NT2/D1 (cell line): Measurements from ENCODE around the gene RNF146.

Experiments
- DNase-seq: peaks from one replicate; pipeline ENCODE4 v3.0.0-alpha.2; 2011; ENCODE audit warnings: low read depth, low spot score
- H3K27me3 ChIP-seq: 2 replicates; pipeline ENCODE4 v1.6.0; 2011; ENCODE audit warnings: mild to moderate bottlenecking; ENCODE audit not compliant: insufficient read length, insufficient read depth
- H3K36me3 ChIP-seq: 2 replicates; pipeline ENCODE4 v1.6.1; 2011; ENCODE audit warnings: mild to moderate bottlenecking, low read length, mixed read lengths; ENCODE audit not compliant: insufficient read depth, insufficient read length
- H3K4me1 ChIP-seq: 2 replicates; pipeline ENCODE4 v1.5.1; 2011; ENCODE audit not compliant: insufficient read depth, insufficient read length
- H3K4me3 ChIP-seq: 2 replicates; pipeline ENCODE4 v1.5.1; 2011; ENCODE audit warnings: low read depth; ENCODE audit not compliant: insufficient read length
- H3K9ac ChIP-seq: 2 replicates; pipeline ENCODE4 v1.6.0; 2011; ENCODE audit warnings: low read depth; ENCODE audit not compliant: insufficient read length
- H3K9me3 ChIP-seq: 2 replicates; pipeline ENCODE4 v1.5.1; 2011; ENCODE audit warnings: mild to moderate bottlenecking, low read length; ENCODE audit not compliant: insufficient read depth
- SUZ12 ChIP-seq: IDR thresholded peaks from 2 replicates; pipeline ENCODE4 v1.6.1; 2011; ENCODE audit not compliant: insufficient read length, insufficient read depth; ENCODE audit errors: extremely low read depth
- YY1 ChIP-seq: IDR thresholded peaks from 2 replicates; pipeline ENCODE4 v1.6.1; 2011; ENCODE audit not compliant: insufficient read length, insufficient read depth
- ZNF274 ChIP-seq: IDR thresholded peaks from 2 replicates; pipeline ENCODE4 v1.6.1; 2011; ENCODE audit warnings: mild to moderate bottlenecking, low read depth, low read length

Gene RNF146

GRCh38 chr6:127267646-127268625 lies 1.3 kb downstream of the RNF146 start:
- TF ChIP-seq ZNF274 (no peak), YY1 (no peak), SUZ12 (no peak)
- DNase-seq: peak; percentile 2
- no peaks in the 10 kb centered on the region for H3K27me3 ChIP-seq
- H3K9ac ChIP-seq: peak overlapping the region; percentile 93
- H3K9me3 ChIP-seq: no peaks in the 10 kb centered on the region
- no peaks in the 10 kb centered on the region for H3K4me1 ChIP-seq
- peak overlapping the region; percentile 88 for H3K4me3 ChIP-seq
- H3K36me3 ChIP-seq: no peaks in the 10 kb centered on the region

- TF ChIP-seq ZNF274 (no peak), SUZ12 (no peak), YY1 (no peak)
- Histone ChIP-seq H3K36me3 (no peaks in the 10 kb centered on the region), H3K9me3 (no peaks in the 10 kb centered on the region), H3K4me3 (no peak overlapping the region), H3K4me1 (no peaks in the 10 kb centered on the region), H3K9ac (no peak overlapping the region), H3K27me3 (no peaks in the 10 kb centered on the region)
- no peak for DNase-seq
These were observed 5.9 kb downstream of the RNF146 start for GRCh38 chr6:127272576-127272975.

- Histone ChIP-seq H3K4me1 (no peaks in the 10 kb centered on the region), H3K27me3 (no peaks in the 10 kb centered on the region), H3K9ac (no peak overlapping the region), H3K4me3 (no peak overlapping the region), H3K9me3 (no peaks in the 10 kb centered on the region), H3K36me3 (no peaks in the 10 kb centered on the region)
- no peak for TF ChIP-seq YY1
- DNase-seq: no peak
These were observed 6.8 kb downstream of the RNF146 start for GRCh38 chr6:127273499-127273898.

GRCh38 chr6:127276331-127276730 lies 9.7 kb downstream of the RNF146 start:
- Histone ChIP-seq H3K4me1 (no peaks in the 10 kb centered on the region), H3K4me3 (no peak overlapping the region), H3K9me3 (no peaks in the 10 kb centered on the region), H3K36me3 (peaks cover 7% of the 10 kb centered on the region), H3K9ac (no peak overlapping the region), H3K27me3 (no peaks in the 10 kb centered on the region)
- DNase-seq: no peak
- TF ChIP-seq SUZ12 (no peak), YY1 (no peak), ZNF274 (no peak)

GRCh38 chr6:127277878-127278843 lies 11.5 kb downstream of the RNF146 start:
- Histone ChIP-seq H3K4me3 (no peak overlapping the region), H3K4me1 (no peaks in the 10 kb centered on the region), H3K36me3 (peaks cover 23% of the 10 kb centered on the region), H3K9me3 (no peaks in the 10 kb centered on the region), H3K27me3 (no peaks in the 10 kb centered on the region), H3K9ac (no peak overlapping the region)
- TF ChIP-seq ZNF274: no peak
- no peak for TF ChIP-seq YY1
- no peak for TF ChIP-seq SUZ12
- DNase-seq: no peak

- Histone ChIP-seq H3K36me3 (peaks cover 26% of the 10 kb centered on the region), H3K27me3 (no peaks in the 10 kb centered on the region), H3K9ac (no peak overlapping the region), H3K4me3 (no peak overlapping the region), H3K4me1 (no peaks in the 10 kb centered on the region), H3K9me3 (no peaks in the 10 kb centered on the region)
- DNase-seq: no peak
- TF ChIP-seq YY1 (no peak), SUZ12 (no peak), ZNF274 (no peak)
These were observed 13.2 kb downstream of the RNF146 start for GRCh38 chr6:127279815-127280214.

GRCh38 chr6:127282184-127282583 lies 15.5 kb downstream of the RNF146 start:
- H3K27me3 ChIP-seq: no peaks in the 10 kb centered on the region
- H3K9me3 ChIP-seq: no peaks in the 10 kb centered on the region
- TF ChIP-seq ZNF274 (no peak), SUZ12 (no peak), YY1 (no peak)
- no peaks in the 10 kb centered on the region for H3K4me1 ChIP-seq
- H3K9ac ChIP-seq: no peak overlapping the region
- DNase-seq: no peak
- H3K36me3 ChIP-seq: peaks cover 46% of the 10 kb centered on the region
- no peak overlapping the region for H3K4me3 ChIP-seq
